HepG2 (cell line): Measurements from ENCODE around the gene BLOC1S1. TPM values are rescaled to one million over a fixed set of nuclear protein-coding genes. Genes with fewer than 3 reads are reported as not detected.

Experiments
- ATAC-seq: fragments of 200-7000 bp; cut with Tn5 transposase; 3 replicates; pipeline ENCODE4 v1.9.1; 2020; ENCODE audit warnings: mild to moderate bottlenecking, moderate library complexity
- BruUV-seq: library from RNA; stranded (reverse); fragments of 400-500 nt; replicated peaks from 2 replicates; lab custom pipeline; 2021; lab: Mats Ljungman, UMichigan
- CTCF ChIA-PET: fragments of 300-600 bp; formaldehyde crosslinking; extraction: SDS; loops from one replicate; lab custom pipeline; 2021; ENCODE audit warnings: low total read pairs, inconsistent platforms, low intra/inter-chr PET ratio; lab: Yijun Ruan, JAX
- POLR2A ChIA-PET: fragments of 350-600 bp; sonication (Branson Sonifier 250); formaldehyde crosslinking; loops from one replicate; lab custom pipeline; 2020; ENCODE audit warnings: antibody characterized with exemption, inconsistent platforms; lab: Yijun Ruan, JAX
- DNase-seq: peaks from one replicate; pipeline ENCODE4 v3.0.0-alpha.2; 2015; ENCODE audit warnings: low spot score
- FAIRE-seq: peaks from 3 replicates; lab custom pipeline; 2011; peaks lifted over from hg19 to GRCh38; lab: Jason Lieb, UNC
- H2AFZ ChIP-seq: one replicate; pipeline ENCODE4 v1.6.1; 2011; ENCODE audit warnings: low read length, inconsistent platforms
- H3K27ac ChIP-seq: fragments of 300-600 bp; 3 replicates; pipeline ENCODE4 v1.8.0; 2011; ENCODE audit warnings: mixed run types, mild to moderate bottlenecking, mixed read lengths, low read length, inconsistent platforms; ENCODE audit not compliant: insufficient read depth; ENCODE audit errors: extremely low read length
- H3K27me3 ChIP-seq, 2 experiments: fragments of 200-600 bp in 1 of 2; 2 replicates in 1 of 2; 3 replicates in 1 of 2; pipeline versions ENCODE4 v1.6.0 to v1.8.0; 2011; ENCODE audit warnings: low read length in 2 of 2, mild to moderate bottlenecking in 2 of 2, moderate library complexity in 2 of 2, inconsistent platforms in 1 of 2; ENCODE audit not compliant: insufficient read depth in 2 of 2, control insufficient read depth in 1 of 2
- H3K36me3 ChIP-seq, 2 experiments: fragments of 200-600 bp in 1 of 2; replicated peaks in 1 of 2; 2 replicates in 1 of 2; 3 replicates in 1 of 2; pipeline versions ENCODE4 v1.5.1 to v1.8.0; 2011; ENCODE audit warnings: low read length in 2 of 2, inconsistent platforms in 1 of 2; ENCODE audit not compliant: insufficient read depth in 2 of 2, control insufficient read depth in 1 of 2
- H3K4me1 ChIP-seq: 2 replicates; pipeline ENCODE4 v1.5.1; 2012; ENCODE audit warnings: low read length, inconsistent platforms; ENCODE audit not compliant: insufficient read depth
- H3K4me2 ChIP-seq: 2 replicates; pipeline ENCODE4 v1.6.0; 2011; ENCODE audit warnings: low read depth, low read length, inconsistent platforms
- H3K4me3 ChIP-seq, 3 experiments: fragments of 200-600 bp in 1 of 3; sonication (generic), shearing (Covaris generic) in 1 of 3; replicated peaks in 1 of 3; 2 replicates each; pipeline ENCODE4 v1.5.1; 2011 to 2016; ENCODE audit warnings: low read length in 3 of 3, inconsistent platforms in 2 of 3, low read depth in 2 of 3, mild to moderate bottlenecking in 2 of 3, control low read depth in 1 of 3, mixed read lengths in 1 of 3; ENCODE audit not compliant: insufficient read depth in 1 of 3
- H3K79me2 ChIP-seq: one replicate; pipeline ENCODE4 v1.6.1; 2011; ENCODE audit warnings: low read length, inconsistent platforms; ENCODE audit not compliant: insufficient read depth
- H3K9ac ChIP-seq: 2 replicates; pipeline ENCODE4 v1.6.0; 2011; ENCODE audit warnings: mild to moderate bottlenecking, low read depth, low read length, inconsistent platforms; ENCODE audit not compliant: insufficient read depth
- H3K9me3 ChIP-seq: 2 replicates; pipeline ENCODE4 v1.5.1; 2012; ENCODE audit warnings: mild to moderate bottlenecking, low read length
- H4K20me1 ChIP-seq: 2 replicates; pipeline ENCODE4 v1.6.0; 2011; ENCODE audit warnings: inconsistent platforms, mild to moderate bottlenecking, low read length, moderate library complexity; ENCODE audit not compliant: insufficient read depth
- CC2D1A ChIP-seq: sonication (generic); formaldehyde crosslinking; IDR thresholded peaks from 2 replicates; pipeline ENCODE4 v1.8.1; 2023; ENCODE audit warnings: mild to moderate bottlenecking, missing genetic modification reagents
- HMG20A ChIP-seq: IDR thresholded peaks from 2 replicates; pipeline ENCODE4 v1.6.1; 2016; ENCODE audit warnings: borderline replicate concordance
- HNF4G ChIP-seq, 2 experiments: sonication (generic) in 1 of 2; formaldehyde crosslinking in 1 of 2; IDR thresholded peaks; 2 replicates each; pipeline versions ENCODE4 v1.4.0 to v1.6.1; 2011 to 2020; ENCODE audit warnings: borderline replicate concordance in 2 of 2, low read depth in 2 of 2, mild to moderate bottlenecking in 2 of 2, low read length in 1 of 2, missing genetic modification reagents in 1 of 2, moderate library complexity in 1 of 2
- HNRNPH1 ChIP-seq: fragments of 200-400 bp; formaldehyde crosslinking; optimal IDR thresholded peaks from 2 replicates; pipeline ENCODE3; 2017; ENCODE audit warnings: mild to moderate bottlenecking, low read depth, low read length
- MBNL3 ChIP-seq: fragments of 250-450 bp; sonication (Bioruptor Pico); conservative IDR thresholded peaks from 2 replicates; pipeline ENCODE4 v1.8.0; 2022; ENCODE audit warnings: mild to moderate bottlenecking, inconsistent platforms
- MYNN ChIP-seq: sonication (generic); formaldehyde crosslinking; IDR thresholded peaks from 2 replicates; pipeline ENCODE4 v1.4.0; 2020; ENCODE audit warnings: mild to moderate bottlenecking, low read depth, missing genetic modification reagents
- NFE2L2 ChIP-seq: fragments of 150-350 bp; IDR thresholded peaks from 2 replicates; pipeline ENCODE4 v1.6.1; 2014; ENCODE audit warnings: low read length
- PCBP1 ChIP-seq: fragments of 200-400 bp; formaldehyde crosslinking; IDR thresholded peaks from 2 replicates; pipeline ENCODE4 v1.6.1; 2017; ENCODE audit warnings: mild to moderate bottlenecking, low read depth, low read length, borderline replicate concordance
- PHF21A ChIP-seq: sonication (generic); formaldehyde crosslinking; IDR thresholded peaks from 2 replicates; pipeline ENCODE4 v1.5.0; 2020; ENCODE audit warnings: mild to moderate bottlenecking, missing genetic modification reagents
- PRMT3 ChIP-seq: sonication (generic); formaldehyde crosslinking; IDR thresholded peaks from 2 replicates; pipeline ENCODE4 v1.8.1; 2022; ENCODE audit warnings: low read depth, mild to moderate bottlenecking, moderate library complexity, missing genetic modification reagents, borderline replicate concordance
- RELA ChIP-seq: sonication (generic); formaldehyde crosslinking; IDR thresholded peaks from 2 replicates; pipeline ENCODE4 v1.4.0; 2020; ENCODE audit warnings: missing genetic modification reagents
- ZNF446 ChIP-seq: sonication (generic); formaldehyde crosslinking; IDR thresholded peaks from 2 replicates; pipeline ENCODE4 v1.5.0; 2020; ENCODE audit warnings: mild to moderate bottlenecking, missing genetic modification reagents
- ZNF75D ChIP-seq: sonication (generic); formaldehyde crosslinking; IDR thresholded peaks from 2 replicates; pipeline ENCODE4 v1.8.1; 2023; ENCODE audit warnings: missing genetic modification reagents, mild to moderate bottlenecking, borderline replicate concordance
- WGBS: methylation state at CpG from one replicate; pipeline ENCODE4 v1.1.6; 2017; ENCODE audit warnings: low lambda C conversion rate; 5-methylcytosine and 5-hydroxymethylcytosine counted together
- in situ Hi-C: cut with HindIII; loops from 2 replicates; pipeline ENCODE4 v1.10.0; 2017; ENCODE audit warnings: low pct_unique_long_range_greater_than_20kb; ENCODE audit not compliant: extremely low pct_ligation_motif_present
- intact Hi-C: fragments of 100-400 bp; cut with micrococcal nuclease; formaldehyde crosslinking; loops from one replicate; pipeline ENCODE4 v1.10.0; 2022; ENCODE audit not compliant: unreplicated experiment
- polyA plus RNA-seq, 8 experiments: library from polyadenylated mRNA; depleted of rRNA in 3 of 8; stranded (reverse) in 7 of 8; unstranded in 1 of 8; fragments of >200 nt; fragmentation: Illumina TruSeq in 4 of 8; extraction: Trizol in 4 of 8; gene quantifications; 2 replicates each; pipeline versions ENCODE4 v1.2.1 to v1.2.3, GENCODE V29; 2011 to 2016; ENCODE audit warnings: low read depth in 4 of 8, missing spikeins in 1 of 8, mixed read lengths in 1 of 8; ENCODE audit not compliant: insufficient read depth in 1 of 8
- total RNA-seq, 5 experiments: library from RNA; depleted of rRNA; stranded (reverse); fragments of >200 nt; fragmentation: Illumina TruSeq; extraction: Trizol; gene quantifications; 2 replicates each; pipeline ENCODE4 v1.2.3, GENCODE V29; 2016; ENCODE audit warnings: low read depth in 1 of 5
- TF ChIP-seq, protein P1 (sequence below): IDR thresholded peaks from 2 replicates; pipeline ENCODE4 v1.6.1; 2016; ENCODE audit warnings: mild to moderate bottlenecking, missing biosample characterization, missing genetic modification reagents
- TF ChIP-seq, protein P2 (sequence below): sonication (generic); formaldehyde crosslinking; IDR thresholded peaks from 2 replicates; pipeline ENCODE4 v1.4.0; 2020; ENCODE audit warnings: mild to moderate bottlenecking, missing genetic modification reagents
- TF ChIP-seq, protein P3 (sequence below): sonication (generic); formaldehyde crosslinking; IDR thresholded peaks from 2 replicates; pipeline ENCODE4 v1.9.0; 2022; ENCODE audit warnings: low read depth, missing genetic modification reagents

The BLOC1S1 gene
- total and polyA plus RNA-seq, 2 of the 13 experiments (the other 11 are each of a cell fraction or from before 2014, with no cell fraction given) = 55.1 to 95.3 TPM

DNA sequence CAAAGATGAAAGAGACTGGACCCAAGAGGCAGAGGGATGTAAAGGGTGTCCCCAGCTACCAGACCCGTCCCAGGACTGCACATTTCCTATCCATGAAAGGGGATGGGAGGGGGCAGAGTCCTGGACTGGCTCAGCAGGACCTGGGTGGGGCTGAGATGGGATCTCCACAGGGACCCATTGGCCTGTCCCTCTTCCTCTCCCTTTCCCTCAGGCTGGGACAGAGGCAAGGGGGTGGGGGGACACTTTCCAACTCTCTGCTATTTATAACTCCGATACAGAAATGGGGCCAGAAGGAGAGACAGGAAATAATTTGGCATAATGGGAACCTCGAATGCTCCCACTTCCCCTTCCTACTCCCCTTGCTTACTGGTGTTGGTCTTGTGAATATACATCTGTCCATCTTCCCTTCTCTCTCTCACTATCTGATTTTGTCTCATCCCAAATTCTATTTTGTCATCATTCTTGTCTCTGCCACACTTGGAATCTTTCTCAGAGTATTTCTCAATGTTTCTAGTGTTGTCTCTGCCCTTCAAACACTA is 7.1 kb upstream of the BLOC1S1 start:
- intact Hi-C loops (no loop called here), in situ Hi-C loops (no loop called here)
- ChIA-PET CTCF (no interaction called here), POLR2A (no interaction called here)
- Histone ChIP-seq H2AFZ (no peak overlapping the region), H4K20me1 (no peaks in the 10 kb centered on the region; the same call in 1 of the 2 replicates), H3K27ac (no peak overlapping the region), H3K4me1 (peaks cover 41% of the 10 kb centered on the region), H3K27me3 (peaks cover 1 to 62% of the 10 kb centered on the region in 2 experiments; a peak in 4 of 5 replicates), H3K9me3 (no peaks in the 10 kb centered on the region), H3K9ac (no peak overlapping the region), H3K36me3 (no peaks in the 10 kb centered on the region), H3K4me3 (no peak overlapping the region), H3K4me2 (no peak overlapping the region), H3K79me2 (no peaks in the 10 kb centered on the region)
- no peak for DNase-seq
- 2% methylated on average over 3 of the region's 3 CpGs for WGBS
- BruUV-seq = no TSS peak
- ATAC-seq = no peak
- FAIRE-seq = no peak
- TF ChIP-seq ZNF75D (CRISPR knock-in tag) = no peak
- TF ChIP-seq, protein P1, sequence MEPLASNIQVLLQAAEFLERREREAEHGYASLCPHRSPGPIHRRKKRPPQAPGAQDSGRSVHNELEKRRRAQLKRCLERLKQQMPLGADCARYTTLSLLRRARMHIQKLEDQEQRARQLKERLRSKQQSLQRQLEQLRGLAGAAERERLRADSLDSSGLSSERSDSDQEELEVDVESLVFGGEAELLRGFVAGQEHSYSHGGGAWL = no peak
- TF ChIP-seq, protein P2, sequence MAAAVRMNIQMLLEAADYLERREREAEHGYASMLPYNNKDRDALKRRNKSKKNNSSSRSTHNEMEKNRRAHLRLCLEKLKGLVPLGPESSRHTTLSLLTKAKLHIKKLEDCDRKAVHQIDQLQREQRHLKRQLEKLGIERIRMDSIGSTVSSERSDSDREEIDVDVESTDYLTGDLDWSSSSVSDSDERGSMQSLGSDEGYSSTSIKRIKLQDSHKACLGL = no peak
- no peak for TF ChIP-seq HNRNPH1
- TF ChIP-seq CC2D1A (CRISPR knock-in tag) = no peak
- TF ChIP-seq, protein P3, sequence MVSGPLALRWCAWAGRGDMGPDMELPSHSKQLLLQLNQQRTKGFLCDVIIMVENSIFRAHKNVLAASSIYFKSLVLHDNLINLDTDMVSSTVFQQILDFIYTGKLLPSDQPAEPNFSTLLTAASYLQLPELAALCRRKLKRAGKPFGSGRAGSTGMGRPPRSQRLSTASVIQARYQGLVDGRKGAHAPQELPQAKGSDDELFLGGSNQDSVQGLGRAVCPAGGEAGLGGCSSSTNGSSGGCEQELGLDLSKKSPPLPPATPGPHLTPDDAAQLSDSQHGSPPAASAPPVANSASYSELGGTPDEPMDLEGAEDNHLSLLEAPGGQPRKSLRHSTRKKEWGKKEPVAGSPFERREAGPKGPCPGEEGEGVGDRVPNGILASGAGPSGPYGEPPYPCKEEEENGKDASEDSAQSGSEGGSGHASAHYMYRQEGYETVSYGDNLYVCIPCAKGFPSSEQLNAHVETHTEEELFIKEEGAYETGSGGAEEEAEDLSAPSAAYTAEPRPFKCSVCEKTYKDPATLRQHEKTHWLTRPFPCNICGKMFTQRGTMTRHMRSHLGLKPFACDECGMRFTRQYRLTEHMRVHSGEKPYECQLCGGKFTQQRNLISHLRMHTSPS (CRISPR knock-in tag) = no peak
- TF ChIP-seq HNF4G (IDR thresholded peaks at IDR 0.05; ENCODE audit: borderline replicate concordance, low read depth, low read length) = no peak
- TF ChIP-seq HNF4G (CRISPR knock-in tag; IDR thresholded peaks at IDR 0.05; ENCODE audit: borderline replicate concordance, low read depth) = no peak
- TF ChIP-seq PHF21A (CRISPR knock-in tag) = no peak
- TF ChIP-seq NFE2L2 = no peak
- TF ChIP-seq PCBP1 = no peak
- no peak for TF ChIP-seq RELA (CRISPR knock-in tag)
- TF ChIP-seq HMG20A = no peak
- TF ChIP-seq PRMT3 (CRISPR knock-in tag) = no peak
- TF ChIP-seq MYNN (CRISPR knock-in tag) = no peak
- no peak for TF ChIP-seq ZNF446 (CRISPR knock-in tag)
- TF ChIP-seq MBNL3 (CRISPR knock-in tag) = no peak
